IMR-90 (cell line): ENCODE measurements around the gene RPS27L. TPM values are rescaled to one million over a fixed set of nuclear protein-coding genes. Genes with fewer than 3 reads are reported as not detected.
"Not testable (repeated sequence)": the region's sequence is repeated elsewhere in the genome, so short reads cannot be mapped to it uniquely, and the experiment has no call there.

ENCODE experiments used
- ATAC-seq: fragments of 200-7000 bp; cut with Tn5 transposase; 2 replicates; pipeline ENCODE4 v1.9.1; 2020; ENCODE audit warnings: low read depth, mild to moderate bottlenecking, moderate library complexity
- BruUV-seq: library from RNA; stranded (reverse); fragments of 400-500 nt; replicated peaks from 2 replicates; lab custom pipeline; 2021; lab: Mats Ljungman, UMichigan
- CTCF ChIA-PET: fragments of 300-600 bp; formaldehyde crosslinking; extraction: SDS; loops from one replicate; lab custom pipeline; 2021; ENCODE audit warnings: antibody characterized with exemption; lab: Yijun Ruan, JAX
- POLR2A ChIA-PET: fragments of 300-600 bp; sonication (Branson Sonifier 250); formaldehyde crosslinking; loops from one replicate; lab custom pipeline; 2022; ENCODE audit warnings: antibody characterized with exemption; ENCODE audit not compliant: unreplicated experiment; lab: Charles Lee
- DNase-seq: peaks from one replicate; pipeline ENCODE4 v3.0.0; 2013
- H2AFZ ChIP-seq: replicated peaks from 2 replicates; pipeline ENCODE3; 2013; ENCODE audit warnings: low read length, mild to moderate bottlenecking; ENCODE audit not compliant: poor library complexity
- H2AK5ac ChIP-seq: 2 replicates; pipeline ENCODE4 v1.6.1; 2013; ENCODE audit warnings: low read depth, low read length, inconsistent platforms
- H2AK9ac ChIP-seq: replicated peaks from 2 replicates; pipeline ENCODE3; 2013; ENCODE audit warnings: mild to moderate bottlenecking, low read depth, low read length, moderate library complexity; ENCODE audit not compliant: poor library complexity
- H2BK120ac ChIP-seq: 2 replicates; pipeline ENCODE4 v1.6.1; 2013; ENCODE audit warnings: low read depth, low read length, inconsistent platforms
- H2BK15ac ChIP-seq: 3 replicates; pipeline ENCODE4 v1.6.1; 2013; ENCODE audit warnings: low read depth, low read length, inconsistent platforms
- H2BK20ac ChIP-seq: 2 replicates; pipeline ENCODE4 v1.6.1; 2013; ENCODE audit warnings: low read depth, mild to moderate bottlenecking, inconsistent platforms, low read length, moderate library complexity
- H2BK5ac ChIP-seq: 2 replicates; pipeline ENCODE4 v1.6.1; 2013; ENCODE audit warnings: mild to moderate bottlenecking, low read depth, low read length, inconsistent platforms; ENCODE audit not compliant: poor library complexity, severe bottlenecking
- H3K14ac ChIP-seq: replicated peaks from 2 replicates; pipeline ENCODE4 v1.6.1; 2013; ENCODE audit warnings: low read depth, low read length, inconsistent platforms
- H3K18ac ChIP-seq: 2 replicates; pipeline ENCODE4 v1.6.1; 2013; ENCODE audit warnings: low read depth, low read length, control low read depth
- H3K23ac ChIP-seq: 2 replicates; pipeline ENCODE4 v1.6.1; 2013; ENCODE audit warnings: low read depth, low read length, inconsistent platforms
- H3K27ac ChIP-seq: 2 replicates; pipeline ENCODE4 v1.5.1; 2013; ENCODE audit warnings: mild to moderate bottlenecking, control low read depth, low read length; ENCODE audit not compliant: insufficient read depth
- H3K27me3 ChIP-seq: 2 replicates; pipeline ENCODE4 v1.6.1; 2013; ENCODE audit warnings: low read length; ENCODE audit not compliant: control insufficient read depth, insufficient read depth
- H3K36me3 ChIP-seq: 2 replicates; pipeline ENCODE4 v1.6.1; 2013; ENCODE audit warnings: low read length, mixed read lengths; ENCODE audit not compliant: control insufficient read depth, insufficient read depth
- H3K4ac ChIP-seq: 2 replicates; pipeline ENCODE4 v1.6.1; 2013; ENCODE audit warnings: low read depth, low read length, inconsistent platforms
- H3K4me1 ChIP-seq: 2 replicates; pipeline ENCODE4 v1.6.1; 2013; ENCODE audit warnings: low read length, mixed read lengths; ENCODE audit not compliant: control insufficient read depth, insufficient read depth
- H3K4me2 ChIP-seq: 2 replicates; pipeline ENCODE4 v1.6.1; 2013; ENCODE audit warnings: low read depth, mild to moderate bottlenecking, control low read depth, low read length, moderate library complexity
- H3K4me3 ChIP-seq: 2 replicates; pipeline ENCODE4 v1.5.1; 2013; ENCODE audit warnings: low read depth, mild to moderate bottlenecking, control low read depth, low read length, moderate library complexity; ENCODE audit not compliant: insufficient read depth
- H3K56ac ChIP-seq: 2 replicates; pipeline ENCODE4 v1.6.1; 2013; ENCODE audit warnings: low read length, inconsistent platforms; ENCODE audit not compliant: insufficient read depth; ENCODE audit errors: extremely low read depth
- H3K79me1 ChIP-seq, 2 experiments: 2 replicates each; pipeline ENCODE4 v1.6.1; 2013; ENCODE audit warnings: low read length in 2 of 2, inconsistent platforms in 1 of 2, low read depth in 1 of 2
- H3K9ac ChIP-seq: 2 replicates; pipeline ENCODE4 v1.6.1; 2013; ENCODE audit warnings: low read depth, low read length, control low read depth
- H3K9me1 ChIP-seq: 2 replicates; pipeline ENCODE4 v1.6.1; 2013; ENCODE audit warnings: low read length, inconsistent platforms; ENCODE audit not compliant: insufficient read depth
- H3K9me3 ChIP-seq: 2 replicates; pipeline ENCODE4 v1.6.1; 2013; ENCODE audit warnings: low read length; ENCODE audit not compliant: control insufficient read depth, insufficient read depth
- H4K20me1 ChIP-seq: 2 replicates; pipeline ENCODE4 v1.6.1; 2013; ENCODE audit warnings: low read length, inconsistent platforms; ENCODE audit not compliant: insufficient read depth
- H4K5ac ChIP-seq: 2 replicates; pipeline ENCODE4 v1.6.1; 2013; ENCODE audit warnings: mild to moderate bottlenecking, low read depth, low read length, control low read depth
- H4K8ac ChIP-seq, 2 experiments: 2 replicates each; pipeline ENCODE4 v1.6.1; 2013; ENCODE audit warnings: low read depth in 2 of 2, low read length in 2 of 2, control low read depth in 1 of 2, inconsistent platforms in 1 of 2
- H4K91ac ChIP-seq: 2 replicates; pipeline ENCODE4 v1.6.1; 2013; ENCODE audit warnings: low read depth, low read length, inconsistent platforms; ENCODE audit not compliant: insufficient read depth
- WGBS, 2 experiments: methylation state at CpG; one replicate each; pipeline versions ENCODE4 v1.1.5 to v1.1.7; 2013; ENCODE audit warnings: missing lambda C conversion rate in 2 of 2; ENCODE audit not compliant: insufficient read length in 1 of 2; ENCODE audit errors: extremely low coverage in 2 of 2; 5-methylcytosine and 5-hydroxymethylcytosine counted together
- dilution Hi-C: fragments of 300-500 bp; cut with HindIII; formaldehyde crosslinking; loops from one replicate; pipeline ENCODE4 v1.14.3; 2018; ENCODE audit warnings: low sequenced_read_pairs; ENCODE audit not compliant: unreplicated experiment
- in situ Hi-C: fragments of 300-500 bp; cut with MboI; formaldehyde crosslinking; loops from 3 replicates; pipeline ENCODE4 v1.14.3; 2019; ENCODE audit warnings: low sequenced_read_pairs, inconsistent platforms, mixed read lengths
- intact Hi-C: fragments of 100-400 bp; cut with micrococcal nuclease; formaldehyde crosslinking; loops from 2 replicates; pipeline ENCODE4 v1.10.0; 2022
- polyA plus RNA-seq, 3 experiments: library from polyadenylated mRNA; depleted of rRNA; stranded (reverse); fragments of >200 nt; gene quantifications; 2 replicates each; pipeline ENCODE4 v1.2.3, GENCODE V29; 2012; ENCODE audit warnings: low replicate concordance in 1 of 3
- total RNA-seq: library from RNA; depleted of rRNA; stranded (reverse); fragments of >200 nt; gene quantifications from 2 replicates; pipeline ENCODE4 v1.2.3, GENCODE V29; 2012; rRNA removed

The RPS27L gene
- total and polyA plus RNA-seq, 2 of the 4 experiments (the other 2 are of a cell fraction): 53.1 to 302 TPM

DNA sequence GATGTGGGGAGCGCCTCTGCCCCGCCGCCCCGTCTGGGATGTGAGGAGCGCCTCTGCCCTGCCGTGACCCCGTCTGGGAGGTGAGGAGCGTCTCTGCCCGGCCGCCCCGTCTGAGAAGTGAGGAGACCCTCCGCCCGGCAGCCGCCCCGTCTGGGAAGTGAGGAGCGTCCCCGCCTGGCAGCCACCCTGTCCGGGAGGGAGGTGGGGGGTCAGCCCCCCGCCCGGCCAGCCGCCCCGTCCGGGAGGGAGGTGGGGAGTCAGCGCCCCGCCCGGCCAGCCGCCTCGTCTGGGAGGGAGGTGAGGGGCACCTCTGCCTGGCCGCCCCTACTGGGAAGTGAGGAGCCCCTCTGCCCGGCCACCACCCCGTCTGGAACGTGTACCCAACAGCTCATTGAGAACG, 58.4 kb downstream of the RPS27L start:
- H3K9me1 ChIP-seq, H2AK9ac ChIP-seq, H4K8ac ChIP-seq, H3K36me3 ChIP-seq, H2AFZ ChIP-seq, H2BK15ac ChIP-seq, POLR2A ChIA-PET, H4K91ac ChIP-seq, H3K4me3 ChIP-seq, H3K14ac ChIP-seq, H3K4me2 ChIP-seq, H3K79me1 ChIP-seq, H4K20me1 ChIP-seq, H3K27me3 ChIP-seq, ATAC-seq, H2AK5ac ChIP-seq, BruUV-seq, H3K56ac ChIP-seq, H3K18ac ChIP-seq, CTCF ChIA-PET, H3K23ac ChIP-seq, H4K5ac ChIP-seq, H3K9me3 ChIP-seq, H3K9ac ChIP-seq, DNase-seq, H3K4ac ChIP-seq, H2BK20ac ChIP-seq, H2BK120ac ChIP-seq, in situ Hi-C loops, dilution Hi-C loops, H2BK5ac ChIP-seq, H3K27ac ChIP-seq, H3K4me1 ChIP-seq: not testable (repeated sequence)
- no CpG with 5 or more reads among the region's 33 CpGs for WGBS, 2 experiments
- intact Hi-C loops: loop anchor here (10.0 kb wide), 1 partner anchor 306 kb away; no protein-coding TSS in a partner anchor

Other genes starting within 250 kb of the RPS27L start
- 661 and 997 TPM in 2 replicates for gene TPM1, start 114.7 kb downstream of the RPS27L start, total RNA-seq
- gene TPM1, start 114.7 kb downstream of the RPS27L start, polyA plus RNA-seq (2012; rRNA removed): 1,566 and 1,623 TPM in 2 replicates
- gene LACTB, start 35.6 kb downstream of the RPS27L start, total RNA-seq: 12.9 and 41.7 TPM in 2 replicates
- gene LACTB, start 35.6 kb downstream of the RPS27L start, polyA plus RNA-seq (2012; rRNA removed): 31.0 and 32.7 TPM in 2 replicates
- 29.4 and 66.4 TPM in 2 replicates for gene RAB8B, start 32.1 kb upstream of the RPS27L start, total RNA-seq
- 19.4 and 24.6 TPM in 2 replicates for gene RAB8B, start 32.1 kb upstream of the RPS27L start, polyA plus RNA-seq (2012; rRNA removed)
- 7.7 and 10.6 TPM in 2 replicates for gene APH1B, start 120.1 kb upstream of the RPS27L start, total RNA-seq
- 5.1 and 7.0 TPM in 2 replicates for gene APH1B, start 120.1 kb upstream of the RPS27L start, polyA plus RNA-seq (2012; rRNA removed)
- gene CA12, start 224.4 kb upstream of the RPS27L start, total RNA-seq: 33.7 and 36.4 TPM in 2 replicates
- gene CA12, start 224.4 kb upstream of the RPS27L start, polyA plus RNA-seq (2012; rRNA removed): 52.6 and 55.2 TPM in 2 replicates